Upper lobe of right lung (tissue), 1 donor: ENCODE results near the gene RNF39. TPM values are rescaled to one million over a fixed set of nuclear protein-coding genes. Genes with fewer than 3 reads are reported as not detected.

Experiments
- ATAC-seq: fragments of 200-7000 bp; cut with Tn5 transposase; one replicate; pipeline ENCODE4 v1.9.1; 2020; ENCODE audit warnings: mild to moderate bottlenecking, moderate library complexity
- DNase-seq: peaks from one replicate; pipeline ENCODE4 v3.0.0-alpha.2; 2020
- H3K27ac ChIP-seq: fragments of 200-600 bp; one replicate; pipeline ENCODE4 v1.8.0; 2022
- H3K27me3 ChIP-seq: fragments of 200-600 bp; one replicate; pipeline ENCODE4 v1.8.0; 2022; ENCODE audit warnings: mild to moderate bottlenecking
- H3K36me3 ChIP-seq: fragments of 200-600 bp; one replicate; pipeline ENCODE4 v1.8.0; 2022
- H3K4me1 ChIP-seq: fragments of 200-600 bp; one replicate; pipeline ENCODE4 v1.8.0; 2022
- H3K4me3 ChIP-seq: fragments of 200-600 bp; one replicate; pipeline ENCODE4 v1.8.0; 2022; ENCODE audit warnings: mild to moderate bottlenecking
- H3K9me3 ChIP-seq: fragments of 200-600 bp; one replicate; pipeline ENCODE4 v1.8.0; 2022
- CTCF ChIP-seq: fragments of 200-600 bp; IDR thresholded peaks from one replicate; pipeline ENCODE4 v1.8.0; 2022; ENCODE audit warnings: antibody characterized with exemption
- intact Hi-C: fragments of 100-400 bp; cut with DNase I; formaldehyde crosslinking; loops from one replicate; pipeline ENCODE4 v1.11.0; 2022
- total RNA-seq: library from RNA; stranded (reverse); fragmentation: NEBNext Ultra II Directional; extraction: Animal tissue kit (Norgen Biotek cat#: 25700); gene quantifications from one replicate; pipeline ENCODE4 v1.2.1, GENCODE V29; 2021
- donor health status: DM: no; HTN: yes; CAD: no; lungs with severe emphysema.

Gene RNF39
- total RNA-seq, 1 donor from 2014 or later, result 2.4 TPM

- H3K36me3 ChIP-seq, result no peaks in the 10 kb centered on the region
These were observed 24.6 kb upstream of the RNF39 start for GRCh38 chr6:30100154-30100553.

GRCh38 chr6:30097902-30098768 lies 22.6 kb upstream of the RNF39 start:
- Histone ChIP-seq H3K27me3 (peaks cover 10% of the 10 kb centered on the region), H3K27ac (no peak overlapping the region), H3K4me3 (no peak overlapping the region), H3K4me1 (peaks cover 31% of the 10 kb centered on the region), H3K36me3 (no peaks in the 10 kb centered on the region), H3K9me3 (no peaks in the 10 kb centered on the region)
- intact Hi-C loops, result no loop called here
- no peak for TF ChIP-seq CTCF
- ATAC-seq (no peak), DNase-seq (no peak)

More at GRCh38 chr6:30100154-30100553, 24.6 kb upstream of the RNF39 start:
- TF ChIP-seq CTCF, result no peak
- Histone ChIP-seq H3K9me3 (no peaks in the 10 kb centered on the region), H3K4me3 (no peak overlapping the region), H3K27ac (no peak overlapping the region), H3K27me3 (peaks cover 10% of the 10 kb centered on the region), H3K4me1 (peaks cover 31% of the 10 kb centered on the region)
- DNase-seq, result no peak
- ATAC-seq, result no peak
- intact Hi-C loops, result no loop called here

- H3K4me3 ChIP-seq, result no peak overlapping the region
- H3K27me3 ChIP-seq, result peaks cover 14% of the 10 kb centered on the region
- no peak for ATAC-seq
- no peaks in the 10 kb centered on the region for H3K9me3 ChIP-seq
- no peak for TF ChIP-seq CTCF
- no peaks in the 10 kb centered on the region for H3K36me3 ChIP-seq
- peaks cover 23% of the 10 kb centered on the region for H3K4me1 ChIP-seq
- intact Hi-C loops, result no loop called here
- no peak for DNase-seq
- H3K27ac ChIP-seq, result no peak overlapping the region
These were observed 21.3 kb upstream of the RNF39 start for GRCh38 chr6:30096829-30097228.

GRCh38 chr6:30093951-30094661 lies 18.5 kb upstream of the RNF39 start:
- no peak for ATAC-seq
- Histone ChIP-seq H3K27me3 (peaks cover 16% of the 10 kb centered on the region), H3K9me3 (no peaks in the 10 kb centered on the region), H3K4me1 (peaks cover 5% of the 10 kb centered on the region), H3K27ac (no peak overlapping the region), H3K4me3 (no peak overlapping the region), H3K36me3 (no peaks in the 10 kb centered on the region)
- intact Hi-C loops, result no loop called here
- DNase-seq, result no peak
- no peak for TF ChIP-seq CTCF

- H3K27me3 ChIP-seq, result peaks cover 16% of the 10 kb centered on the region
These were observed 17.4 kb upstream of the RNF39 start for GRCh38 chr6:30092852-30093543.

More at GRCh38 chr6:30092852-30093543, 17.4 kb upstream of the RNF39 start:
- H3K4me1 ChIP-seq, result peaks cover 5% of the 10 kb centered on the region
- H3K4me3 ChIP-seq, result no peak overlapping the region
- no peaks in the 10 kb centered on the region for H3K36me3 ChIP-seq
- H3K27ac ChIP-seq, result no peak overlapping the region
- DNase-seq (no peak), ATAC-seq (no peak)
- H3K9me3 ChIP-seq, result no peaks in the 10 kb centered on the region
- TF ChIP-seq CTCF, result no peak
- intact Hi-C loops, result no loop called here
